Measurements from ENCODE around the gene EEFSEC. TPM values are rescaled to one million over a fixed set of nuclear protein-coding genes. Genes with fewer than 3 reads are reported as not detected.

EEFSEC gene
- total RNA-seq, 2 experiments from 2014 or later: 17.7 to 25.3 TPM

GRCh38 chr3:128312271-128312670 lies 159.0 kb downstream of the EEFSEC start:
- no peaks in the 10 kb centered on the region for H3K9me3 ChIP-seq (ENCODE audit: low read length)
- no peaks in the 10 kb centered on the region for H3K79me2 ChIP-seq (ENCODE audit: insufficient read depth, low read depth, low read length)
- H3K4me1 ChIP-seq (ENCODE audit: insufficient read depth, low read length, poor library complexity, severe bottlenecking): no peaks in the 10 kb centered on the region
- H4K20me1 ChIP-seq (ENCODE audit: insufficient read depth, low read length): no peaks in the 10 kb centered on the region
- CTCF ChIA-PET (ENCODE audit: unreplicated experiment): no interaction called here
- H3K27ac ChIP-seq (ENCODE audit: low read depth, low read length, poor library complexity, severe bottlenecking): no peak overlapping the region
- DNase-seq (ENCODE audit: low spot score): no peak
- no TSS peak for BruUV-seq (replicated peaks)
- no peak overlapping the region for H2AFZ ChIP-seq (ENCODE audit: low read length)
- no peak for TF ChIP-seq CTCF (conservative IDR thresholded peaks at IDR 0.05; ENCODE audit: low read length)
- TF ChIP-seq EZH2phosphoT487 (IDR thresholded peaks at IDR 0.05; ENCODE audit: borderline replicate concordance, low read depth, low read length): no peak
- no peaks in the 10 kb centered on the region for H3K36me3 ChIP-seq (ENCODE audit: insufficient read depth, low read length)
- H3K9me2 ChIP-seq (ENCODE audit: insufficient read depth, low read length): no peaks in the 10 kb centered on the region
- intact Hi-C loops (cut with micrococcal nuclease; ENCODE audit: unreplicated experiment): no loop called here
- H3K4me3 ChIP-seq (ENCODE audit: low read depth, low read length, poor library complexity, severe bottlenecking): no peak overlapping the region
- POLR2A ChIA-PET: no interaction called here
- H3K4me2 ChIP-seq (ENCODE audit: low read length): no peak overlapping the region

- Histone ChIP-seq H4K20me1 (ENCODE audit: insufficient read depth, low read length) (no peaks in the 10 kb centered on the region), H3K4me1 (ENCODE audit: insufficient read depth, low read length, poor library complexity, severe bottlenecking) (no peaks in the 10 kb centered on the region), H3K9me3 (ENCODE audit: low read length) (no peaks in the 10 kb centered on the region), H3K4me2 (ENCODE audit: low read length) (no peak overlapping the region), H3K36me3 (ENCODE audit: insufficient read depth, low read length) (no peaks in the 10 kb centered on the region), H2AFZ (ENCODE audit: low read length) (no peak overlapping the region), H3K27ac (ENCODE audit: low read depth, low read length, poor library complexity, severe bottlenecking) (no peak overlapping the region), H3K4me3 (ENCODE audit: low read depth, low read length, poor library complexity, severe bottlenecking) (no peak overlapping the region), H3K79me2 (ENCODE audit: insufficient read depth, low read depth, low read length) (no peaks in the 10 kb centered on the region), H3K9me2 (ENCODE audit: insufficient read depth, low read length) (no peaks in the 10 kb centered on the region)
- intact Hi-C loops (cut with micrococcal nuclease; ENCODE audit: unreplicated experiment): no loop called here
- POLR2A ChIA-PET: no interaction called here
- CTCF ChIA-PET (ENCODE audit: unreplicated experiment): no interaction called here
- BruUV-seq (replicated peaks): no TSS peak
- DNase-seq (ENCODE audit: low spot score): no peak
- TF ChIP-seq EZH2phosphoT487 (IDR thresholded peaks at IDR 0.05; ENCODE audit: borderline replicate concordance, low read depth, low read length): no peak
- no peak for TF ChIP-seq CTCF (conservative IDR thresholded peaks at IDR 0.05; ENCODE audit: low read length)
Measured at GRCh38 chr3:128313071-128313725, 159.9 kb downstream of the EEFSEC start.

- no peaks in the 10 kb centered on the region for H3K4me1 ChIP-seq (ENCODE audit: insufficient read depth, low read length, poor library complexity, severe bottlenecking)
- BruUV-seq (replicated peaks): no TSS peak
- intact Hi-C loops (cut with micrococcal nuclease; ENCODE audit: unreplicated experiment): no loop called here
Measured at GRCh38 chr3:128313935-128314334, 160.7 kb downstream of the EEFSEC start.

More at GRCh38 chr3:128313935-128314334, 160.7 kb downstream of the EEFSEC start:
- H3K9me2 ChIP-seq (ENCODE audit: insufficient read depth, low read length): no peaks in the 10 kb centered on the region
- TF ChIP-seq CTCF (conservative IDR thresholded peaks at IDR 0.05; ENCODE audit: low read length) (no peak), EZH2phosphoT487 (IDR thresholded peaks at IDR 0.05; ENCODE audit: borderline replicate concordance, low read depth, low read length) (no peak)
- H3K4me2 ChIP-seq (ENCODE audit: low read length): no peak overlapping the region
- no peak overlapping the region for H3K4me3 ChIP-seq (ENCODE audit: low read depth, low read length, poor library complexity, severe bottlenecking)
- H3K36me3 ChIP-seq (ENCODE audit: insufficient read depth, low read length): no peaks in the 10 kb centered on the region
- H3K9me3 ChIP-seq (ENCODE audit: low read length): no peaks in the 10 kb centered on the region
- no peaks in the 10 kb centered on the region for H4K20me1 ChIP-seq (ENCODE audit: insufficient read depth, low read length)
- no peak overlapping the region for H2AFZ ChIP-seq (ENCODE audit: low read length)
- no peak overlapping the region for H3K27ac ChIP-seq (ENCODE audit: low read depth, low read length, poor library complexity, severe bottlenecking)
- CTCF ChIA-PET (ENCODE audit: unreplicated experiment): no interaction called here
- DNase-seq (ENCODE audit: low spot score): no peak
- POLR2A ChIA-PET: no interaction called here
- H3K79me2 ChIP-seq (ENCODE audit: insufficient read depth, low read depth, low read length): no peaks in the 10 kb centered on the region

Measured in OCI-LY7 (cell line).